Esophagus muscularis mucosa (tissue), 4 donors: ENCODE data around the gene TARS1. TPM values are rescaled to one million over a fixed set of nuclear protein-coding genes. Genes with fewer than 3 reads are reported as not detected.

Source experiments
- DNase-seq: peaks from one replicate; pipeline ENCODE4 v3.0.0-alpha.2; 2017; ENCODE audit errors: extremely low spot score
- H3K27ac ChIP-seq, 4 donors: fragments of 200-600 bp; sonication (generic); replicated peaks in 1 of 4; 1 replicate in 3 of 4; 2 replicates in 1 of 4; pipeline ENCODE4 v1.5.1; 2016 to 2019; ENCODE audit warnings: mild to moderate bottlenecking in 1 of 4
- H3K27me3 ChIP-seq, 4 donors: fragments of 200-600 bp; sonication (generic); one replicate each; pipeline versions ENCODE4 v1.5.1 to v1.6.0; 2016 to 2019
- H3K36me3 ChIP-seq, 4 donors: fragments of 200-600 bp; sonication (generic); one replicate each; pipeline ENCODE4 v1.5.1; 2016 to 2019
- H3K4me1 ChIP-seq, 4 donors: fragments of 200-600 bp; sonication (generic); one replicate each; pipeline ENCODE4 v1.5.1; 2016 to 2019
- H3K4me3 ChIP-seq, 4 donors: fragments of 200-600 bp; sonication (generic); 1 replicate in 2 of 4; 2 replicates in 2 of 4; pipeline ENCODE4 v1.5.1; 2016 to 2019; ENCODE audit warnings: mild to moderate bottlenecking in 4 of 4, moderate library complexity in 1 of 4
- H3K9me3 ChIP-seq, 4 donors: fragments of 200-600 bp; sonication (generic); 1 replicate in 3 of 4; 2 replicates in 1 of 4; pipeline ENCODE4 v1.5.1; 2016 to 2019
- EP300 ChIP-seq: sonication (generic); formaldehyde crosslinking; IDR thresholded peaks from one replicate; pipeline ENCODE4 v1.6.1; 2017; ENCODE audit warnings: antibody characterized with exemption
- POLR2A ChIP-seq: fragments of 450-650 bp; IDR thresholded peaks from one replicate; pipeline ENCODE4 v1.6.1; 2017; ENCODE audit warnings: antibody characterized with exemption, moderate library complexity, mild to moderate bottlenecking, low read depth
- POLR2AphosphoS5 ChIP-seq, 2 donors: sonication (generic); formaldehyde crosslinking; IDR thresholded peaks; one replicate each; pipeline ENCODE4 v1.6.1; 2017; ENCODE audit warnings: antibody characterized with exemption in 2 of 2
- WGBS: methylation state at CpG from one replicate; pipeline ENCODE4 v1.1.5; 2018; 5-methylcytosine and 5-hydroxymethylcytosine counted together
- intact Hi-C: fragments of 100-400 bp; cut with DNase I; formaldehyde crosslinking; loops from one replicate; pipeline ENCODE4 v1.15.1; 2023
- total RNA-seq, 4 donors: library from RNA; depleted of rRNA; stranded (reverse); fragments of >200 nt; gene quantifications; one replicate each; pipeline versions ENCODE4 v1.1.0 to v1.2.1, GENCODE V29; 2016
- TF ChIP-seq, protein P1 (sequence below), 3 experiments: fragments of 200-600 bp in 2 of 3; fragments of 450-650 bp in 1 of 3; sonication (generic) in 2 of 3; IDR thresholded peaks; one replicate each; pipeline ENCODE4 v1.5.1; 2017 to 2019; ENCODE audit warnings: antibody characterized with exemption in 3 of 3, mild to moderate bottlenecking in 2 of 3, moderate library complexity in 1 of 3

Gene TARS1
- total RNA-seq, 4 donors from 2014 or later: 76.7 to 98.4 (median 85.7) TPM

- Histone ChIP-seq H3K27me3 (no peaks in the 10 kb centered on the region), H3K4me1 (no peaks in the 10 kb centered on the region), H3K4me3 (no peak overlapping the region), H3K9me3 (no peaks in the 10 kb centered on the region), H3K36me3 (peaks cover 30 to 82% (median 62%) of the 10 kb centered on the region in 4 donors), H3K27ac (no peak overlapping the region)
- no peak for TF ChIP-seq EP300
- TF ChIP-seq, protein P1, sequence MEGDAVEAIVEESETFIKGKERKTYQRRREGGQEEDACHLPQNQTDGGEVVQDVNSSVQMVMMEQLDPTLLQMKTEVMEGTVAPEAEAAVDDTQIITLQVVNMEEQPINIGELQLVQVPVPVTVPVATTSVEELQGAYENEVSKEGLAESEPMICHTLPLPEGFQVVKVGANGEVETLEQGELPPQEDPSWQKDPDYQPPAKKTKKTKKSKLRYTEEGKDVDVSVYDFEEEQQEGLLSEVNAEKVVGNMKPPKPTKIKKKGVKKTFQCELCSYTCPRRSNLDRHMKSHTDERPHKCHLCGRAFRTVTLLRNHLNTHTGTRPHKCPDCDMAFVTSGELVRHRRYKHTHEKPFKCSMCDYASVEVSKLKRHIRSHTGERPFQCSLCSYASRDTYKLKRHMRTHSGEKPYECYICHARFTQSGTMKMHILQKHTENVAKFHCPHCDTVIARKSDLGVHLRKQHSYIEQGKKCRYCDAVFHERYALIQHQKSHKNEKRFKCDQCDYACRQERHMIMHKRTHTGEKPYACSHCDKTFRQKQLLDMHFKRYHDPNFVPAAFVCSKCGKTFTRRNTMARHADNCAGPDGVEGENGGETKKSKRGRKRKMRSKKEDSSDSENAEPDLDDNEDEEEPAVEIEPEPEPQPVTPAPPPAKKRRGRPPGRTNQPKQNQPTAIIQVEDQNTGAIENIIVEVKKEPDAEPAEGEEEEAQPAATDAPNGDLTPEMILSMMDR (IDR thresholded peaks at IDR 0.05): no peak
- no peak for TF ChIP-seq POLR2AphosphoS5 (IDR thresholded peaks at IDR 0.05)
- TF ChIP-seq POLR2A: no peak
- 97% methylated on average over 3 of the region's 3 CpGs for whole genome bisulfite sequencing
- DNase-seq: no peak
- intact Hi-C loops: no loop called here
Measured at GRCh38 chr5:33474931-33475499, 34.2 kb downstream of the TARS1 start.

GRCh38 chr5:33475706-33476105 is 34.9 kb downstream of the TARS1 start:
- TF ChIP-seq, protein P1 (IDR thresholded peaks at IDR 0.05): no peak
- TF ChIP-seq POLR2A (no peak), EP300 (no peak), POLR2AphosphoS5 (IDR thresholded peaks at IDR 0.05) (no peak)
- 84% methylated on average over 5 of the region's 5 CpGs for WGBS
- no peak overlapping the region for H3K27ac ChIP-seq
- H3K4me3 ChIP-seq: no peak overlapping the region
- no peaks in the 10 kb centered on the region for H3K27me3 ChIP-seq
- no peaks in the 10 kb centered on the region for H3K4me1 ChIP-seq
- no peaks in the 10 kb centered on the region for H3K9me3 ChIP-seq
- H3K36me3 ChIP-seq: peaks cover 23 to 80% (median 56%) of the 10 kb centered on the region in 4 donors
- intact Hi-C loops: no loop called here
- DNase-seq: no peak

GRCh38 chr5:33476992-33477391 is 36.2 kb downstream of the TARS1 start:
- no peaks in the 10 kb centered on the region for H3K9me3 ChIP-seq
- no peak for DNase-seq
- H3K36me3 ChIP-seq: peaks cover 10 to 67% (median 43%) of the 10 kb centered on the region in 4 donors
- H3K4me3 ChIP-seq: no peak overlapping the region
- H3K4me1 ChIP-seq: no peaks in the 10 kb centered on the region
- TF ChIP-seq EP300 (no peak), POLR2AphosphoS5 (IDR thresholded peaks at IDR 0.05) (no peak), POLR2A (no peak)
- TF ChIP-seq, protein P1 (IDR thresholded peaks at IDR 0.05): no peak
- no peaks in the 10 kb centered on the region for H3K27me3 ChIP-seq
- intact Hi-C loops: no loop called here
- no peak overlapping the region for H3K27ac ChIP-seq
- 94% methylated on average over 3 of the region's 3 CpGs for WGBS

DNA sequence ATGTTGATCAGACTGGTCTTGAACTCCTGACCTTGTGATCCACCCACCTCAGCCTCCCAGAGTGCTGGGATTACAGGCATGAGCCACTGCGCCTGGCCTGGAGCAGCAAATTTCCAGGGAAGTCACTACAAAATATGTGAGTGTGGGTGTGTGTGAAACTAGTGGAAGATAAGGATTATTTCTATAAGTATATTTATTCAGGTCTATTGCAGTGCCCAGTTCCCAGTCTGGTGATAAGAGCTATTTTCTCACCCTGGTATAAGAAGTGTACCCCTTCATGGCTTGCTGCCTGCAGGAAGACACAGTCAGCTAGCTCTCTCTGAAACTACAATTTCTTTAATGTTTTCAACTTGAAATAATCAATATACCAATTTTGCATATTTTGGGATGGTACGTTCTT is 37.1 kb downstream of the TARS1 start:
- TF ChIP-seq POLR2A (no peak), EP300 (no peak), POLR2AphosphoS5 (IDR thresholded peaks at IDR 0.05) (no peak)
- TF ChIP-seq, protein P1 (IDR thresholded peaks at IDR 0.05): no peak
- Histone ChIP-seq H3K27ac (no peak overlapping the region), H3K36me3 (peaks cover 7 to 62% (median 37%) of the 10 kb centered on the region in 4 donors), H3K9me3 (no peaks in the 10 kb centered on the region), H3K27me3 (no peaks in the 10 kb centered on the region), H3K4me3 (no peak overlapping the region), H3K4me1 (no peaks in the 10 kb centered on the region)
- no peak for DNase-seq
- 88% methylated on average over 2 of the region's 2 CpGs for WGBS
- intact Hi-C loops: no loop called here

DNA sequence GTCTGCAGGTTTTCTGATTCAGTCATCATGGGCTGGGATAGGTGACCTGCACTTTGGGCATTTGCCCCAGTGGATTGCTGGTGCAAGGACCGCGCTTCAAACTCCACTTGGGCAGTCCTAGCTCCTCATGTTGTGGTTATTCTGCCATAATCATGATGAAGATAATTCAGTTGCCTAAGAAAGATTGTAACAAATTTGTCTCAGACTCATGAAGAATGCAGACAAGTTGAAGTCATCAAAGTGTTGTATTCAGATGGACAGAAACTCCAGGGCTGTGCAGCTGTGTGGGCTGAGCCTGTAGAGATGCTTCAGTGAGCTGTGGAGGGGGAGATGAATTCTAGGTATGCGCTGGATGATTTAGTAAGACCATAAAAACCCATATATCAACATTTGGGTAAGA is 38.5 kb downstream of the TARS1 start:
- Histone ChIP-seq H3K4me3 (no peak overlapping the region), H3K4me1 (no peaks in the 10 kb centered on the region), H3K27me3 (no peaks in the 10 kb centered on the region), H3K9me3 (no peaks in the 10 kb centered on the region), H3K27ac (no peak overlapping the region), H3K36me3 (peaks cover 7 to 49% (median 27%) of the 10 kb centered on the region in 4 donors)
- WGBS: 94% methylated on average over 3 of the region's 3 CpGs
- DNase-seq: no peak
- intact Hi-C loops: no loop called here
- no peak for TF ChIP-seq POLR2AphosphoS5 (IDR thresholded peaks at IDR 0.05)
- TF ChIP-seq, protein P1 (IDR thresholded peaks at IDR 0.05): no peak
- TF ChIP-seq EP300: no peak
- TF ChIP-seq POLR2A: no peak
